ENCODE measurements around the gene VDR. TPM values are rescaled to one million over a fixed set of nuclear protein-coding genes. Genes with fewer than 3 reads are reported as not detected.

The VDR gene
- total RNA-seq, 2 donors from 2014 or later: 124 to 140 TPM

- peak; percentile 17 for DNase-seq
- TF ChIP-seq CTCF (IDR thresholded peaks at IDR 0.05): no peak
- intact Hi-C loops (cut with DNase I): no loop called here
- Histone ChIP-seq H3K9me3 (no peaks in the 10 kb centered on the region), H3K27me3 (no peaks in the 10 kb centered on the region), H3K9ac (ENCODE audit: low read depth in 2 of 2, low read length in 2 of 2) (no peak overlapping the region), H3K27ac (no peak overlapping the region), H3K4me1 (no peaks in the 10 kb centered on the region), H3K36me3 (no peaks in the 10 kb centered on the region), H3K4me3 (no peak overlapping the region)
Measured at GRCh38 chr12:47863467-47863866, 41.3 kb downstream of the VDR start.

GRCh38 chr12:47862881-47863280 lies 41.9 kb downstream of the VDR start:
- H3K27ac ChIP-seq: no peak overlapping the region
- no peak for TF ChIP-seq CTCF (IDR thresholded peaks at IDR 0.05)
- H3K27me3 ChIP-seq: no peaks in the 10 kb centered on the region
- DNase-seq: peak; percentile 14
- no peaks in the 10 kb centered on the region for H3K9me3 ChIP-seq
- H3K4me3 ChIP-seq: no peak overlapping the region
- intact Hi-C loops (cut with DNase I): no loop called here
- H3K36me3 ChIP-seq: no peaks in the 10 kb centered on the region
- no peaks in the 10 kb centered on the region for H3K4me1 ChIP-seq
- H3K9ac ChIP-seq (ENCODE audit: low read depth in 2 of 2, low read length in 2 of 2): no peak overlapping the region

- H3K9me3 ChIP-seq: no peaks in the 10 kb centered on the region
- intact Hi-C loops (cut with DNase I): no loop called here
- H3K4me3 ChIP-seq: no peak overlapping the region
- H3K27ac ChIP-seq: no peak overlapping the region
- TF ChIP-seq CTCF (IDR thresholded peaks at IDR 0.05): no peak
- no peaks in the 10 kb centered on the region for H3K36me3 ChIP-seq
- DNase-seq: no peak
- H3K27me3 ChIP-seq: no peaks in the 10 kb centered on the region
- H3K9ac ChIP-seq (ENCODE audit: low read depth in 2 of 2, low read length in 2 of 2): no peak overlapping the region
- no peaks in the 10 kb centered on the region for H3K4me1 ChIP-seq
Measured at GRCh38 chr12:47862167-47862750, 42.5 kb downstream of the VDR start.

GRCh38 chr12:47860873-47861272 lies 43.9 kb downstream of the VDR start:
- TF ChIP-seq CTCF (IDR thresholded peaks at IDR 0.05): no peak
- Histone ChIP-seq H3K36me3 (no peaks in the 10 kb centered on the region), H3K9ac (ENCODE audit: low read depth in 2 of 2, low read length in 2 of 2) (no peak overlapping the region), H3K9me3 (no peaks in the 10 kb centered on the region), H3K27ac (no peak overlapping the region), H3K4me1 (no peaks in the 10 kb centered on the region), H3K27me3 (no peaks in the 10 kb centered on the region), H3K4me3 (no peak overlapping the region)
- intact Hi-C loops (cut with DNase I): no loop called here
- no peak for DNase-seq

- Histone ChIP-seq H3K27me3 (no peaks in the 10 kb centered on the region), H3K9ac (ENCODE audit: low read depth in 2 of 2, low read length in 2 of 2) (no peak overlapping the region), H3K4me1 (no peaks in the 10 kb centered on the region), H3K4me3 (no peak overlapping the region), H3K36me3 (no peaks in the 10 kb centered on the region), H3K9me3 (no peaks in the 10 kb centered on the region), H3K27ac (no peak overlapping the region)
- no peak for TF ChIP-seq CTCF (IDR thresholded peaks at IDR 0.05)
- no peak for DNase-seq
- intact Hi-C loops (cut with DNase I): no loop called here
Measured at GRCh38 chr12:47860279-47860841, 44.4 kb downstream of the VDR start.
